HL-60/S4 treated with retinoic acid at 250 ng/mL for 4 days and 3 days (cell line): Measurements from ENCODE around the gene PTPRN2.
"Not testable (repeated sequence)": the region's sequence is repeated elsewhere in the genome, so short reads cannot be mapped to it uniquely, and the experiment has no call there.

ENCODE experiments used
- in situ Hi-C: fragments of 300-500 bp; cut with MboI; formaldehyde crosslinking; loops from 2 replicates; pipeline ENCODE4 v1.7.0; 2022; ENCODE audit warnings: low sequenced_read_pairs

Gene PTPRN2

GRCh38 chr7:157675427-157675927 is 912.1 kb downstream of the PTPRN2 start:
- in situ Hi-C loops: no loop called here

GRCh38 chr7:157674715-157675426 is 912.8 kb downstream of the PTPRN2 start:
- in situ Hi-C loops: no loop called here

GRCh38 chr7:157674027-157674714 is 913.5 kb downstream of the PTPRN2 start:
- in situ Hi-C loops: no loop called here

- in situ Hi-C loops: no loop called here
Measured at GRCh38 chr7:157673573-157673972, 914.0 kb downstream of the PTPRN2 start.

GRCh38 chr7:157671358-157672255 is 916.0 kb downstream of the PTPRN2 start:
- in situ Hi-C loops: no loop called here

- in situ Hi-C loops: no loop called here
Measured at GRCh38 chr7:157670490-157671357, 916.9 kb downstream of the PTPRN2 start.

- in situ Hi-C loops: no loop called here
Measured at GRCh38 chr7:157669768-157670351, 917.8 kb downstream of the PTPRN2 start.

GRCh38 chr7:157668884-157669767 is 918.5 kb downstream of the PTPRN2 start:
- in situ Hi-C loops: no loop called here

GRCh38 chr7:157668221-157668883 is 919.3 kb downstream of the PTPRN2 start:
- in situ Hi-C loops: no loop called here

GRCh38 chr7:157667731-157668130 is 919.9 kb downstream of the PTPRN2 start:
- in situ Hi-C loops: no loop called here

GRCh38 chr7:157667261-157667660 is 920.4 kb downstream of the PTPRN2 start:
- in situ Hi-C loops: no loop called here

GRCh38 chr7:157666530-157667040 is 921.0 kb downstream of the PTPRN2 start:
- in situ Hi-C loops: no loop called here

- in situ Hi-C loops: not testable (repeated sequence)
Measured at GRCh38 chr7:157665634-157665988, 922.0 kb downstream of the PTPRN2 start.

- in situ Hi-C loops: no loop called here
Measured at GRCh38 chr7:157664871-157665633, 922.6 kb downstream of the PTPRN2 start.

GRCh38 chr7:157664034-157664433 is 923.6 kb downstream of the PTPRN2 start:
- in situ Hi-C loops: no loop called here

GRCh38 chr7:157662981-157663716 is 924.5 kb downstream of the PTPRN2 start:
- in situ Hi-C loops: no loop called here
